Ammon's horn (tissue), 1 donor: ENCODE measurements around the gene TNNT2.

ENCODE experiments used
- DNase-seq: peaks from one replicate; pipeline ENCODE4 v3.0.0-alpha.2; 2016; ENCODE audit warnings: low spot score

TNNT2 gene

DNA sequence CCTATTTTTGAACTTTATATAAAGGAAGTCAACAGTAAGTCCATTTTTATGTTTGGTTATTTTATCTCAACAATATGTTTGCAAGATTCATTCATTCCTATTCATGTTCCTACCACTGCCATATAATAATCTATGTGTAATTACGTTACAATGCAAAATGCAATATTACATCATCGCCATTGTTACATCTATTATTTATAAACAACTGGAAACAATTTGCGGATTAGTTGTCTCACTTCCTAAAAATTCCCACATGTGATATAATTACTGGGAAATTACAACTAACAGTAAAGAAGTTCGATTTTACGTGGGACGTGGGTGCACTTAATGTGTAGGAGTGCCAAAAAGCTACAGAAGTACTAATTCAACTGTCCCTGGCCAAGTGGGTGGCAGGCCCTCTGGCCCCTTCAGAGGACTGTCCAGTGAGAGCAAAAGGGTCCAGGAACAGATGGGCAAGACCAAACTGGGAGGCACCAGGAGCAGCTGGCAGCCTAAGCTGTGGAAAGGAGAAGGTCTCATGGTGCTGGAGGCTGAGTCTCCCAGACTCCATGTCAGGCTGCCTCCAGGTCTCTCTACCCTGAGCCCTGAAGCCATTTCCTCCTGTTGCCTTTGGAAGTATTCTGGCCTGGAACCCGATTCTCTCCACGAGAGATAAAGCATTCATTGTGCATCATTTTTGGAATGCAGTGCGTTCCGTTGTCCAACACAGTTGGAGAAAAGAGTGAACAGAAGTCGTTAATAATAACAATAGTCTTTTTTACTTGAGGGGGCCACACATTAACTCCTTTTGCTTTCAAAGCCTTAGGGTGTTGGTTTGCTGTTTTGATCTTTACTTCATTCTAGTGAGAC lies 42.9 kb downstream of the TNNT2 start:
- DNase-seq: no peak

DNA sequence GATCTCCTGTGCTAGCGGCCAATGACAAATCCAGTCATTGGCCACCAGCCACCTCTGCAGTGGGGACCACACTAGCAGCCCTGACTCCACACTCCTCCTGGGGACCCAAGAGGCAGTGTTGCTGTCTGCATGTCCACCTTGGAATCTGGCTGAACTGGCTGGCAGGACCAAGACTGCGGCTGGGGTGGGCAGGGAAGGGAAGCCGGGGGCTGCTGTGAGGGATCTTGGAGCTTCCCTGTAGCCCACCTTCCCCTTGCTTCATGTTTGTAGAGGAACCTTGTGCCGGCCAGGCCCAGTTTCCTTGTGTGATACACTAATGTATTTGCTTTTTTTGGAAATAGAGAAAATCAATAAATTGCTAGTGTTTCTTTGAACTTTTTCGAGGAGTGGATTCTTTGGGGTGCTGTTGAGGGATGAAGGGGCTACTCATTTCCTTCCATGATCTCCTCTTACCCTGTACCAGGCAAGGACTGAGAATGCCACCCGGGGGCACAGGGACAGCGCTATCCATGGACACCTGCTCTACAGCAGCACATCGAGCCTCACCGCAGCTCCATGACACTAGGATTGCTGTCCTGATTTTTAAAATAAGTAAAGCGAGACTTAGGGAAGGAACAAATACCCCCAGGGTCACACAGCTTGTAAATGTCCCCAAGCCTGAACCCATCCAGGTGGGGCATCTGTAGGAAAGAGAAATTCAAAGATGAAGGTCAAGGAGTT lies 44.7 kb downstream of the TNNT2 start:
- DNase-seq: no peak

DNA sequence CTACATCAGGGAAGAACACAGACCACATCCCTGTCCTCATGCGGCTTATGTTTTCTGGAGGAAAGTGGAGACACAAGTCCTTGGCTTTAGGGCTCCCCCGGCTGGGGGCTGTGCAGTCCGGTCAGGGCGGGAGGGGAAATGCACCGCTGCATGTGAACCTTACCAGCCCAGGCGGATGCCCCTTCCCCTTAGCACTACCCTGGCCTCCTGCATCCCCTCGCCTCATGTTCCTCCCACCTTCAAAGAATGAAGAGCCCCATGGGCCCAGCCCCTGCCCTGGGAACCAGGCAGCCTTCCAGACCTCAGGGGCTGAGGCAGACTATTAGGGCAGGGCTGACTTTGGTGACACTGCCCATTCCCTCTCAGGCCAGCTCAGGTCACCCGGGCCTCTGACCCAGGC lies 45.5 kb downstream of the TNNT2 start:
- DNase-seq: no peak

DNA sequence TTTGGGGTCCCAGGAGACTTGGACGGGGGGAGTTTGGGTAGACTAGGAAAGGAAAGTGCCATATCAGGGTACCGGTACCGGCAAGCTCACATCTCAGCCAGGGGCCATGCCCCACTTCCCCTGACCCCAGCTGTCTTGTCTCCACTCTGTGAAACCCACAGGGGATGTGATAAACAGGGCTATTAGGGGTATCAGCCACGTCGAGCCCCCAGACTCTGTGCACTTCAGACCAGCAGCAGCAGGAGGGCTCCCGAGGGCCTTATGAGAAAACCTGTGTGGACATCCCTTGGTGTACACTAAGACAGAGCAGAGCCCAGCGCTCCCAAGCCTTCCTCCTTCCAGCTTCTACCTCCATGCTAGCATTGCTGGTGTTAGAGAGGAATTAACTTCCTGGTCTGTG lies 46.3 kb downstream of the TNNT2 start:
- no peak for DNase-seq

DNA sequence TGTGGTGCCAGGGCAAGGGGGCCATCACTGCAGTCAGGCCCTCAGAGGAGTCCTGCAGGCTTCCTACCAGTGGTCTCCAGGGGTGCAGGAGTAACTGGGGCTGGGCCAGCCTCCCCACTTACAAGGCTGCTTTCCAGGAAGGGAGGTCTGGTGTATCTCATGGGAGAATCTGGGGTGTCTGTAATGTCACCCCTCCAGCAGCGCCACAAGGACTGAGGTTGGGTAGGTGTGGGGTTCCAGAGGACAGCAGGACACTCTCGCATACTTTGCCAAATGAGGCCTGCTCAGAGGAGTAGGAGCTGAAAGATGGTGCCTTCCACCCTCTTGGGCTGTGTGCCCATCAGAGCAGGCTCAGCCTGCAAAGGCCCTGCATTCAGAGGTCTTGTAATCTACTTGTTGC lies 46.9 kb downstream of the TNNT2 start:
- no peak for DNase-seq

DNA sequence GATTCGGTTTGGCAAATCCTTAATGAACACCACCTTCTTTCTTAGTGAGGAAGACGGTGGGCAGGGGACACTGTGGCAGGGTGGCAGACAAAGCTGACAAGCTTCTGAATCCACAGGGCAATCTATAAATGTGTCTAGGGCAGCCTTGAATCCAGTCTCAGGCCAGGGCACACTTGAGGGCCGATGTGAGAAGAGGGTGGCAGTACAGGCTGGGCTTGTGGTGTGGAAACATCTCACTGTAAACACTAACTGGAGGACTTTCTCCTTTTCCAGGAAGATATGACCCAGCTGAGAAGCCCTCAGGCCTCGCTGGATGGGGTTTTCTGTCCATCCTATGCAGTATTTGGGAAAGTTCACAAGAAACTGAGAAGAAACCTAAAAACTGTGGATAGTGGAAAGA lies 47.7 kb downstream of the TNNT2 start:
- DNase-seq: no peak

DNA sequence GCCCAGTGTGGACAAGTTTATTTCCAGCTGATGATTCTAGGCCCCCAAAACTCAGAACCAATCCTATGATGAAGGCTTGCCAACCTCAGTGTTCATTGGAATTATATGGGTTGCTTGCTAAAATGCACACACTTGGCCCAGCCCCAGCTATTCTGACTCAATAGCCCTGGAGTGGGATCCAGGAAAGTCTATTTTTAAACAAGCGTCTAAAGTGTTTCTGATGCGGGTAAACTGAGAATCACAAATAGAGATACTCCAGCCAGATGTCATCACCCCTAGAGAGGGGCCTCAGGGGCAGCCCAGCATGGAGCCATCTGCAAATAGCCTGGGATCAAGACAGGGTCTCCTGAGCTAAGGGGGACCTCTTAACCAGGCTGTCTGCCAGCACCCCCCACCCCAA lies 48.2 kb downstream of the TNNT2 start:
- DNase-seq: no peak

DNA sequence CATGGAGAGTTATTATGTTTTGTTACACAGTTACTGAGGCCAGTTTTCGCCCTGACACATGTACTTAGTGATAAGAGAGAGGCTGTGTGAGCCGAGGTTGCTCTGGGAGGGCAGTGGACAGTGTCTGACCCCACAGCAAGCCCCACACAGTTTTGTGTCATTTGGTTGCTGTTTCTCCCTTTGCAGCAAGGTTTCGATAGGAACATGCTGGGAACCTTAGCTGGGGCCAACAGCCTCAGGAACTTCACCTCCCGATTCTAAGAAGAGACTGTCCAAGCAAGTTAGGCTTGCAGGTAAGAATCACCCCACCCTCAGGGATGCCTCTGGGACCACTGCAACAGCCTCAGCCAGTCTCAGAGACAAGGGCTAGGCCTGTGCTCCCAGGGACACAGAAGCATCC lies 48.9 kb downstream of the TNNT2 start:
- no peak for DNase-seq

DNA sequence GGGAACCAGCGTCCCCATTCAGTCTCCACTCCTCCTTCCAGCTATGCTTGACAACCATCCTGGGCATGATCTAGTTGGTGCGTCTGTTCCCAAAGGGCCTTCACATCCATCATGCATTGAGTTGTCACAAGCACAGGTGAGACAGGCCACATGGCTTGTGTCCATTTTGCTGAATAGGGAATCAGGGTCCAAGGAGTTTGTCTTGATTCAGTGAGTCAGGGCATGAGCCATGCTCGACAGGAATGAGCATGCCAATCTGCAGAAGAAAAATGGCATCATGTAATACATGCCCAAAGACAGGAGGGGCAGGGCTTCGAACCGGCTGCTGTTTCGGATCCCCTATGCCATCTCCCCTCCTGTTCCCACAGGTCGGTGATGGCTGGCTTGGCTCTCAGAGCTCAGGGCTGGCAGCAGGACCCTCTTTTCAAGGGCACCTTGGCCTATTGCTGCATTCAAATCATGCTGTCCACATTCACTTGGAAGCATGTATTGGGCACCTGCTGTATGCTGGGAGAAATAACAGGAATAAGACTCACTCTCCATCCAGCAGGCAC lies 49.7 kb downstream of the TNNT2 start:
- DNase-seq: no peak

DNA sequence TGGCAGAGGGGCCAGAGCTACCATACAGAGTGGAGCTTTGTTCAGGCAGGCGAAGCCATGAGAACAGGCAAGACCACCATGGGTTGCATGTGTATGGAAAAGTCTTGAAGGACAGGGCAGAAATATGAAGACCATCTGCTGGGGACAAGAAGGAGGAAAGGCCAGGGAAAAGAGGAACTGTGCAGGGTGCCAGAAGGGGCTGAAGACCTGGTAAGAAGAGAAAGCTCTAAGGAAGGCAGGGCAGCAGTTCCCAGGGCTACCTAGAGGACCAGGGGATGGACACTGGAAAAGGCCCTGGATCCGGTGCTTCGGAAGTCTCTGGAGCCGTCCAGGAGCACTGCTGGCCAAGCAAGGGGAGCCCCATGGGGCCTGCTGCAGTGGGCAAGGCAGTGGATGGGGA lies 50.8 kb downstream of the TNNT2 start:
- DNase-seq: no peak

DNA sequence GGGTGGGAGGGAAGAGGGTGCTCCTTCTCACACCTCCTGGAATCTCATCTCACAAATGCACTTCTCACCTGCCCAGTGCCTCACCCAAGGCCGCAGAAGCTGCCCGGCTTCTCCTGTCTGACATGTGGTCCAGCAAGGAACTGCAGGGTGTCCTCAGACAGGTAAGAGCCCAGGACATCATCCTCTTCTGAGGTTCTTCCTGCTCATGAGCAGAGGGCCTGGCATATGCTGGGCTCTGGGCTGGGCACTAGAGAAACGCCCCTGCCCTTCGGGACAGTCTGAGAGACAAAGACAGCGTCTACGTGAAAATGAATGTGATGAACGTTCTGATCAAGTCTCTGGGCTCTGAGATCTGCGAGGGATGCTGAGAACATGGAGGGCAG lies 51.8 kb downstream of the TNNT2 start:
- DNase-seq: no peak

DNA sequence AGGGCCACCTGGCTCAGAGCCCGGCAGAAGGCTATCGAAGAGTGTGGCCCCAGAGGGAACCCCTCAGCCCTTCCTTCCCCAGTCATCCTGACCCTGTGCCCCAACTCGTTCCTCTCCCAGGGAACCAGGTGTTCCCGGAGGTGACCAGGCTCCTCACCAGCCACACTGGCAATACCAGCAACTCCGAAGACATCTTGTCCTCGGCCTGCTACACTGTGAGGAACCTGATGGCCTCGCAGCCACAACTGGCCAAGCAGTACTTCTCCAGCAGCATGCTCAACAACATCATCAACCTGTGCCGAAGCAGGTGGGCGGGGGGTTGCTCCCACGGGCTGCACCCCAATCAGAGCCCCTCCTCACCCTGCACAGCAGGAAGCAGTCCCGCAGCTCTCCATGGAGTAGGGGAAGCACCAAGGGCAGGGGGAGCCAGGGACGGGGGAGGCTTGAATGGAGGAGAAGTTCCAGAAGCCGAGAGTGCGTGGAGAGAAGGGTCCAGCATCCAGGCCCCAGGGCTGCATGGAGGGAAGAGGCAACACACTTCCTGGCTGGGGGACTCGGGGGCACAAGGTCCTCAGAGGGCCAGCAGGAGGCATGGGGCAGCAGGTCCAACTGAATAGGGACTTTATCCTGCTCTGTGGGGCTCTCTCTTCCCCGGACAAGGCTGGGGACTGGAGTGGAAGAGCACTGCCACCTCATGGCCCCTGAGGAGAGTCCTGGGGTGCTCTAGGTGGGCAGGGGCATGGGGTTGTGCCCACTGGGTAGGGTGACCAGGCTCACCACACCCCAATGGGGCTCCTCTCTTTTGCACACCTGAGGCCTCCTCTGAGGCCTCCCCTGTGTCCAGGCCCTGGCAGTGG lies 52.4 kb downstream of the TNNT2 start:
- DNase-seq: no peak

DNA sequence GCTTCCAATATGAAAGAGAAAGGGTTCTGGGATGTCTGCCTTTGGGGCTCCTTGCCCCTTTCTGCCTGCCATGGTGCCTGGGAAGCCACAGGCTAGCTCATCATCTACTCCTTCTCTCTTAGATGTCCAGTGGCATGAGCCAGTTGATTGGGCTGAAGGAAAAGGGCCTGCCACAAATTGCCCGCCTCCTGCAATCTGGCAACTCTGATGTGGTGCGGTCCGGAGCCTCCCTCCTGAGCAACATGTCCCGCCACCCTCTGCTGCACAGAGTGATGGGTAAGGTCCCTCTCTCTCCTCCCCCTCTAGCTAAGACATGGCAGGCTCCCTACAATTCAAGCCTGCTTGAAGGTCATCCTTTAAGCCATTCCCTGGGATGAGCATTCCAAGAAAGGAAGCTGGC lies 53.2 kb downstream of the TNNT2 start:
- no peak for DNase-seq

DNA sequence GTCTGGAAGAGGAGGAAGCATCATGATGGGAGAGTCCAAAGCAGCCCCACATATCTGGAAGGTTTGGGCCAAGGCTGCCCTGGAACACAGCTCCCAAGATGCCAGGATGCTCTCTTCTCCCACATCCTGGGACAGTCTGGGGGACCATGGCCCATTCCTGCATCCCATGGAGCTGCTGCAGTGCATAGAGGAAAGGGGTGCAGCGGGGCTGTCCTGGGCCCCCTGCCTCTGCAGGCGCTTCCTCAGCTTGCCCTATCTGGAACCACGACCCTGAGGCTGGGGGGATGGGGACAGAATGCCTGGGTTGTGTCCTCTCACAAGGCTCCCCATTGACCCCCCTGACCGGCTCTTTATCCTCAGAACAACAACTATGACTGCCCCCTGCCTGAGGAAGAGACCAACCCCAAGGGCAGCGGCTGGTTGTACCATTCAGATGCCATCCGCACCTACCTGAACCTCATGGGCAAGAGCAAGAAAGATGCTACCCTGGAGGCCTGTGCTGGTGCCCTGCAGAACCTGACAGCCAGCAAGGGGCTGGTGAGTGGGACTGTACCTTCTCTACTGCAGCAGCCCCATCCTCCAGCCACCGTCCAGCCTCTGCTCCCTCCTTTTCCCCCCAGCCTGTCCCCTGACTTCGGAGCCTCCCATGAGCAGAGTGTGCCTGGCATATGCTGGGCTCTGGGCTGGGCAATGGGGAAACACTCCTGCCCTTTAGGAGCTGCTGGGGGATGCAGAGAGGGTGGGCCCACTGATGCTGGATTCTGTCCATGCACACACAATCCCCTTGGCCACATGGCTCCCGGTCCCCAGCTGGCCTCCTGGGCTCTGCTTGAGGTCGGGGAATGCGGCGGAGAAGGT lies 54.6 kb downstream of the TNNT2 start:
- DNase-seq: no peak

DNA sequence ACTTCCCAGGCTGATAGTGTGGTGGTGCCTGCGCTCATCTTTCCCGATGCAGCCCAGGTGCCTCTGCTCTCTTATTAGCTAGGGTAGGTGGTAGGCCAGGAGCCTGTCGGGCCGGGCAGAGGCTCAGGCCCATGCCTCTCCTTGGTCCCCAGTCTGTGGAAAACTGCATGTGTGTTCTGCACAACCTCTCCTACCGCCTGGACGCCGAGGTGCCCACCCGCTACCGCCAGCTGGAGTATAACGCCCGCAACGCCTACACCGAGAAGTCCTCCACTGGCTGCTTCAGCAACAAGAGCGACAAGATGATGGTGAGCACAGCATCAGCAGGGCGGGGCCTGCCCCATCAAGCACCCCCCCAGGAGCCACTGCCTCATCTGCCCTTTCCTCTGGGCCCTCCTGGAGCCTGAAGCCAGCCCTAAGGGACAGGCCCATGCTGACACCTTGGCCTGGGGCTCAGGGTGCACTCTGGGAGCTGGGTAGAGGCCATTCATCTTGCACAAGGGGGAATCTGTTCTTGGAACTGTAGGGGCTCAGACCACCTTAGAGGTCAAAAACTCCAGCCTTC lies 55.6 kb downstream of the TNNT2 start:
- no peak for DNase-seq

DNA sequence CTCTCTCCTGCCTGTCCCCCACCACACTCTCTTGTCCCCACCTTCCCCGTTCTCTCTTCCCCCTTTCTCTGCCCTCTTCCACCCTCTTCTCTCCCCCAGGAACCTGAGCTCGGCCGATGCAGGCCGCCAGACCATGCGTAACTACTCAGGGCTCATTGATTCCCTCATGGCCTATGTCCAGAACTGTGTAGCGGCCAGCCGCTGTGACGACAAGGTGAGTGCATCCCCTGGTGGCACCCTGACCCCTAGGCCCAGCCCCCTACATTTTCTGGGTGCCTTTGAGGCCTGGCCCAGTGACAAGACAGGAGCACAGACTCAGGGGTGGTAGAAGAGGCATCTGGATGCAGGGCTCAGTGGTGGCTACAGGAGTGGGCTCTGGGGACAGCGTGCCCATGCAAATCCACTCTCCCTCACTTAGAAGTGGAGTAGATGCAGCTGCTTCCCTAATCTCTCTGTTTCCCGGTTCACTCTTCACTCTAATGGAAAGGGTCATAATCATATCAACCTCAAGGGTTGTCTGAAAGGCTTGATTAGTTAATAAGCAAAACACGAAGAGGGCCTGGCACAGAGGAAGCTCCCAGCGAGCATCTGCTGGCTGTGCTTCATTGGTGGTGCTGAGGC lies 57.2 kb downstream of the TNNT2 start:
- DNase-seq: no peak

DNA sequence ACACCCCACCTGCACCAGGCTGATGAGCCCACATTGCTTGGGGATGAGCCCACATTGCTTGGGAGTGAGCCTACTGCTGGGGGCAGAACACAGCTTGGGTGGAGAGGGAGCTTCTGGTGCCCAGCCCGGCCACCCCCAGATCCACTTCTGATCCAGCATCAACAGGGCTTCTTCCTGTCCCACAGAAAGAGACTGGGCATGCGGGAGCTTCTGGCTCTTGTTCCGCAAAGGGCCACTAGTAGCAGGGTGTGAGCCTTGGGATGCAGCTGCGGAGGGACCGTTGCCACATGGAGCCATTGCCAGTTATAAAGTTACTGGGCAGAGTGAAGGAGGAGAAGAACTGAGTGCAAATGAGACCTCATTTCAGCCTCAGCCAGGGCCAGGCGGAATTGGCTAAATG lies 57.8 kb downstream of the TNNT2 start:
- no peak for DNase-seq

DNA sequence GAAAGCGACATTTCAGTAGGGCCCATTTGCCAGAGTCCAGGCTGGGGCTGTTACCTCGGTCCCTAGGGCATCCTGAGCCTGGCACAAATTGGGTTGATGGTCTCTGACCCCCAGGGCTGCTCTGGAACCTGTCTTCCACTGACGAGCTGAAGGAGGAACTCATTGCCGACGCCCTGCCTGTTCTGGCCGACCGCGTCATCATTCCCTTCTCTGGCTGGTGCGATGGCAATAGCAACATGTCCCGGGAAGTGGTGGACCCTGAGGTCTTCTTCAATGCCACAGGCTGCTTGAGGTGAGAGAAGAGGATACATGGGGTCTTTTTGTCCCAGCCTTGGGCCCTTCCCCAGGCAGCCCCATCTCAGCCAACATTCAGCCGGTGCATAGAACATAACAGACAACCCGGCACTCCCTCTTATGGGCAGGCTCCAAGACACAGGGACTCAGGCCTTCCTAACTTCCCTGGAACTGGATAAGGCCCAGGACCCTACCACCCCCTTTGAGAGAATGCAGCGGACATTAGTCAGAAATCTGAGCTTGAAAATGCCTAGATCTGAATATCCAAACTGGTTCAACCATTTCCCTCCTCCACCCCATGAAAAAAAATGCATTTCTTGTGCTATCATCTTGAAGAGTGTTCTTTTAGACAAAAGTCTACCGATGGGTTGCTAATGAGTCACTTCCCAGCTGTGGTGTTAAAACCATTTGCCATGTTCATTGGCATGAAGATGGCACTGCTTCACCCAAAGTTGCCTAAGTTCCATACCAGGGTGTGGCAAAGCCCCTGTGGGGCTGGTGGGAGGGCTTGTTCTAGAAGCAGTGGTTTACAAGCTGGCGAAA lies 58.8 kb downstream of the TNNT2 start:
- DNase-seq: no peak

DNA sequence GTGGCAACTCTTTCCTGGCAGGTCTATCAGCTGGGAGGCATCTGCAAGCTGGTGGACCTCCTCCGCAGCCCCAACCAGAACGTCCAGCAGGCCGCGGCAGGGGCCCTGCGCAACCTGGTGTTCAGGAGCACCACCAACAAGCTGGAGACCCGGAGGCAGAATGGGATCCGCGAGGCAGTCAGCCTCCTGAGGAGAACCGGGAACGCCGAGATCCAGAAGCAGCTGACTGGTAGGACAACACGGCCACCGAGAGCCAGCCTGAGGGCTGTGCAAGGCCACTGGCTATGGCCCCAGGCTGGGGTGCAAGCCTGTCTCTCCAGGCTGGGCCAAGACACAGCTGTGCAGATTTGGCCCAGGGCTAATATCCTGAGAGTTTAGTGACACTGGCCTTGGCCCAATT lies 59.9 kb downstream of the TNNT2 start:
- DNase-seq: no peak

DNA sequence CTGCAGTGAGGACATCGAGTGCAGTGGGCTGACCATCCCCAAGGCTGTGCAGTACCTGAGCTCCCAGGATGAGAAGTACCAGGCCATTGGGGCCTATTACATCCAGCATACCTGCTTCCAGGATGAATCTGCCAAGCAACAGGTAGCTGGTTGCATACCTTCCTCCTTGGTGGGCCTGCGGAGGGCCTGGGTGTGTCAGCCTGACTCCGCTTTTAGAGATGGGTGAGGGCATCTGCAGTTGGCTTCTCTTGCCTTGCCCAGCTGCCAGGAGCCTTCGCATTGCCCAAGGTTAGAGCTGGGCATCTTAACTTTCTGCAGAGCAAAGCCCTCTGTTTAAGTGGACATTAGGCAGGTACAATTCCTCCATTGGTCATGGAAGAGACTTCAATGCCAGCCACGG lies 60.9 kb downstream of the TNNT2 start:
- no peak for DNase-seq
